Panc1 (cell line): ENCODE results near the gene AIFM3. TPM values are rescaled to one million over a fixed set of nuclear protein-coding genes. Genes with fewer than 3 reads are reported as not detected.

ENCODE experiments used
- ATAC-seq: fragments of 200-7000 bp; cut with Tn5 transposase; 2 replicates; pipeline ENCODE4 v1.9.1; 2020; ENCODE audit warnings: mild to moderate bottlenecking, moderate library complexity
- BruUV-seq: library from RNA; stranded (reverse); fragments of 400-500 nt; replicated peaks from 2 replicates; lab custom pipeline; 2021; lab: Mats Ljungman, UMichigan
- CTCF ChIA-PET: fragments of 300-600 bp; sonication (Branson Sonifier 250); formaldehyde crosslinking; loops from one replicate; lab custom pipeline; 2022; ENCODE audit warnings: antibody characterized with exemption; lab: Charles Lee
- POLR2A ChIA-PET: fragments of 300-600 bp; sonication (Branson Sonifier 250); formaldehyde crosslinking; loops from one replicate; lab custom pipeline; 2022; ENCODE audit warnings: antibody characterized with exemption; lab: Charles Lee
- DNase-seq: peaks from one replicate; pipeline ENCODE4 v3.0.0-alpha.2; 2010; ENCODE audit warnings: low read depth, low spot score
- H3K27ac ChIP-seq: 2 replicates; pipeline ENCODE4 v1.5.1; 2011; ENCODE audit warnings: mild to moderate bottlenecking, low read length, inconsistent platforms
- H3K27me3 ChIP-seq: fragments of 200-500 bp; sonication (Bioruptor generic); 2 replicates; pipeline ENCODE4 v1.6.0; 2014; ENCODE audit warnings: low read length, inconsistent platforms; ENCODE audit not compliant: control insufficient read depth, insufficient read depth
- H3K36me3 ChIP-seq: fragments of 200-500 bp; sonication (Bioruptor generic); 2 replicates; pipeline ENCODE4 v1.5.1; 2014; ENCODE audit warnings: inconsistent platforms, mild to moderate bottlenecking, low read length, moderate library complexity; ENCODE audit not compliant: control insufficient read depth, insufficient read depth
- H3K4me1 ChIP-seq: 2 replicates; pipeline ENCODE4 v1.5.1; 2011; ENCODE audit warnings: inconsistent platforms, mild to moderate bottlenecking, low read length, moderate library complexity; ENCODE audit not compliant: control insufficient read depth, insufficient read depth
- H3K4me3 ChIP-seq, 2 experiments: 2 replicates each; pipeline ENCODE4 v1.5.1; 2011 to 2012; ENCODE audit warnings: low read depth in 2 of 2, low read length in 2 of 2, mild to moderate bottlenecking in 2 of 2, inconsistent platforms in 1 of 2, moderate library complexity in 1 of 2
- H3K9me3 ChIP-seq: fragments of 200-500 bp; sonication (Bioruptor generic); 2 replicates; pipeline ENCODE4 v1.5.1; 2014; ENCODE audit warnings: low read depth, mild to moderate bottlenecking, inconsistent platforms, low read length, moderate library complexity; ENCODE audit not compliant: control insufficient read depth, insufficient read depth
- POLR2AphosphoS5 ChIP-seq: IDR thresholded peaks from 2 replicates; pipeline ENCODE4 v1.6.1; 2012; ENCODE audit warnings: mild to moderate bottlenecking, low read depth, low read length, moderate library complexity
- SIN3A ChIP-seq: IDR thresholded peaks from 2 replicates; pipeline ENCODE4 v1.6.1; 2012; ENCODE audit warnings: low read depth, mild to moderate bottlenecking, low read length, moderate library complexity, borderline replicate concordance; ENCODE audit not compliant: insufficient read depth
- TCF7L2 ChIP-seq: IDR thresholded peaks from 2 replicates; pipeline ENCODE4 v1.6.1; 2011; ENCODE audit warnings: mild to moderate bottlenecking, low read depth, low read length, inconsistent platforms
- in situ Hi-C: cut with HindIII; loops from 2 replicates; pipeline ENCODE4 v1.10.0; 2016; ENCODE audit warnings: low sequenced_read_pairs, low pct_unique_long_range_greater_than_20kb
- intact Hi-C: fragments of 100-400 bp; cut with micrococcal nuclease; formaldehyde crosslinking; loops from one replicate; pipeline ENCODE4 v1.10.0; 2022; ENCODE audit not compliant: unreplicated experiment
- total RNA-seq: library from RNA; stranded (reverse); gene quantifications from one replicate; pipeline ENCODE4 v1.2.1, GENCODE V29; 2021; ENCODE audit not compliant: unreplicated experiment
- TF ChIP-seq, protein P1 (sequence below), 2 experiments: IDR thresholded peaks; 2 replicates each; pipeline ENCODE4 v1.6.1; 2011 to 2012; ENCODE audit warnings: low read depth in 2 of 2, control low read depth in 1 of 2, low read length in 1 of 2, mild to moderate bottlenecking in 1 of 2, moderate library complexity in 1 of 2; ENCODE audit not compliant: insufficient read depth in 1 of 2
- TF ChIP-seq, protein P2 (sequence below): fragments of 450-650 bp; IDR thresholded peaks from 2 replicates; pipeline ENCODE4 v1.5.1; 2017; ENCODE audit warnings: mild to moderate bottlenecking

AIFM3 gene
- total RNA-seq, 1 experiment from 2014 or later: 2.7 TPM

DNA sequence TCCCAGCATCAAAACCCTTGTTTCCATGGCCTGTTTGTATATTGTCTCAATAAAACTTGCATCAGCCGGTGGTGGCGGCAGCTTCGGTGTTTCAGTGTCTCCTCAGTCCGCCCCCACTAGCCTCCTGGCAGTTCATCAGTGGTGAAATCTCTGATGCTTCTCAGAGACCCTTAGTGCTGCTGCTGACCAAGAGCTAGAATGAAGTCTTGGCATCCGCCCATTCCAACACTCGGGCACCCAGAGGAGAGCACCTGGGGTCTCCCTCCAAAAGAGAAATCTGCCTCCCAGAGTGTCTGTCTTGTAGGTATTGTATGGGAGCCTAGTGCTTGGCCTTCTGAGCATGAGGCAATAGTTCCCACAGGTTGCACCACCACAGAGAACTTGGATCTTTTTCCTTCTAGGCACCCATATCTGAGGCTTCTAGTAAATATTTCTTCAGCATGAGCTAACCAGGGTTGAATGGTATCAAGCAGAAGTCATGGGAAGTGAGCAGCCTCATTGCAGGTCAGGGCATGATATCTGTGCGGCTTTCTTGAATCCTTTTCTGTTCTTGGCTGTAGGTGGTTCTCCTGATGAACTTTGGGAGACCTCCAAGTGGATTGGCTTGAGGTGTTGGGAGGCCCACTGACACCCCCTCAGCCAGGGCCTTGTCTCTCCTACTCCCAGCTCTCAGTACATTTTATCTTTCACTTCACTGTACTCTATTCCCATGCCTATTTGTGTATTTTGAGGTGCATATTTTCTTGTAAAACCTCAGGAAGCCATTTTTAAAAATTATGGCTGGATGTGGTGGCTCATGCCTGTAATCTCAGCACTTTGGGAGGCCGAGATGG is 13.2 kb upstream of the AIFM3 start:
- Histone ChIP-seq H3K27me3 (no peaks in the 10 kb centered on the region), H3K4me3 (no peak overlapping the region), H3K36me3 (no peaks in the 10 kb centered on the region; the same call in none of the 2 replicates), H3K4me1 (peaks cover 34% of the 10 kb centered on the region), H3K27ac (peak overlapping the region; percentile 71; the same call in 1 of the 2 replicates), H3K9me3 (no peaks in the 10 kb centered on the region)
- CTCF ChIA-PET: no interaction called here
- TF ChIP-seq, protein P1, sequence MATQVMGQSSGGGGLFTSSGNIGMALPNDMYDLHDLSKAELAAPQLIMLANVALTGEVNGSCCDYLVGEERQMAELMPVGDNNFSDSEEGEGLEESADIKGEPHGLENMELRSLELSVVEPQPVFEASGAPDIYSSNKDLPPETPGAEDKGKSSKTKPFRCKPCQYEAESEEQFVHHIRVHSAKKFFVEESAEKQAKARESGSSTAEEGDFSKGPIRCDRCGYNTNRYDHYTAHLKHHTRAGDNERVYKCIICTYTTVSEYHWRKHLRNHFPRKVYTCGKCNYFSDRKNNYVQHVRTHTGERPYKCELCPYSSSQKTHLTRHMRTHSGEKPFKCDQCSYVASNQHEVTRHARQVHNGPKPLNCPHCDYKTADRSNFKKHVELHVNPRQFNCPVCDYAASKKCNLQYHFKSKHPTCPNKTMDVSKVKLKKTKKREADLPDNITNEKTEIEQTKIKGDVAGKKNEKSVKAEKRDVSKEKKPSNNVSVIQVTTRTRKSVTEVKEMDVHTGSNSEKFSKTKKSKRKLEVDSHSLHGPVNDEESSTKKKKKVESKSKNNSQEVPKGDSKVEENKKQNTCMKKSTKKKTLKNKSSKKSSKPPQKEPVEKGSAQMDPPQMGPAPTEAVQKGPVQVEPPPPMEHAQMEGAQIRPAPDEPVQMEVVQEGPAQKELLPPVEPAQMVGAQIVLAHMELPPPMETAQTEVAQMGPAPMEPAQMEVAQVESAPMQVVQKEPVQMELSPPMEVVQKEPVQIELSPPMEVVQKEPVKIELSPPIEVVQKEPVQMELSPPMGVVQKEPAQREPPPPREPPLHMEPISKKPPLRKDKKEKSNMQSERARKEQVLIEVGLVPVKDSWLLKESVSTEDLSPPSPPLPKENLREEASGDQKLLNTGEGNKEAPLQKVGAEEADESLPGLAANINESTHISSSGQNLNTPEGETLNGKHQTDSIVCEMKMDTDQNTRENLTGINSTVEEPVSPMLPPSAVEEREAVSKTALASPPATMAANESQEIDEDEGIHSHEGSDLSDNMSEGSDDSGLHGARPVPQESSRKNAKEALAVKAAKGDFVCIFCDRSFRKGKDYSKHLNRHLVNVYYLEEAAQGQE (IDR thresholded peaks at IDR 0.05; ENCODE audit: insufficient read depth in 1 of 2, low read depth in 2 of 2, low read length in 1 of 2): no peak
- no peak for TF ChIP-seq SIN3A
- TF ChIP-seq, protein P2, sequence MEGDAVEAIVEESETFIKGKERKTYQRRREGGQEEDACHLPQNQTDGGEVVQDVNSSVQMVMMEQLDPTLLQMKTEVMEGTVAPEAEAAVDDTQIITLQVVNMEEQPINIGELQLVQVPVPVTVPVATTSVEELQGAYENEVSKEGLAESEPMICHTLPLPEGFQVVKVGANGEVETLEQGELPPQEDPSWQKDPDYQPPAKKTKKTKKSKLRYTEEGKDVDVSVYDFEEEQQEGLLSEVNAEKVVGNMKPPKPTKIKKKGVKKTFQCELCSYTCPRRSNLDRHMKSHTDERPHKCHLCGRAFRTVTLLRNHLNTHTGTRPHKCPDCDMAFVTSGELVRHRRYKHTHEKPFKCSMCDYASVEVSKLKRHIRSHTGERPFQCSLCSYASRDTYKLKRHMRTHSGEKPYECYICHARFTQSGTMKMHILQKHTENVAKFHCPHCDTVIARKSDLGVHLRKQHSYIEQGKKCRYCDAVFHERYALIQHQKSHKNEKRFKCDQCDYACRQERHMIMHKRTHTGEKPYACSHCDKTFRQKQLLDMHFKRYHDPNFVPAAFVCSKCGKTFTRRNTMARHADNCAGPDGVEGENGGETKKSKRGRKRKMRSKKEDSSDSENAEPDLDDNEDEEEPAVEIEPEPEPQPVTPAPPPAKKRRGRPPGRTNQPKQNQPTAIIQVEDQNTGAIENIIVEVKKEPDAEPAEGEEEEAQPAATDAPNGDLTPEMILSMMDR: no peak
- TF ChIP-seq TCF7L2: no peak
- TF ChIP-seq POLR2AphosphoS5: no peak
- BruUV-seq: TSS peak; percentile 65
- intact Hi-C loops (no loop called here), in situ Hi-C loops (no loop called here)
- DNase-seq (no peak), ATAC-seq (no peak)
- POLR2A ChIA-PET: no interaction called here

DNA sequence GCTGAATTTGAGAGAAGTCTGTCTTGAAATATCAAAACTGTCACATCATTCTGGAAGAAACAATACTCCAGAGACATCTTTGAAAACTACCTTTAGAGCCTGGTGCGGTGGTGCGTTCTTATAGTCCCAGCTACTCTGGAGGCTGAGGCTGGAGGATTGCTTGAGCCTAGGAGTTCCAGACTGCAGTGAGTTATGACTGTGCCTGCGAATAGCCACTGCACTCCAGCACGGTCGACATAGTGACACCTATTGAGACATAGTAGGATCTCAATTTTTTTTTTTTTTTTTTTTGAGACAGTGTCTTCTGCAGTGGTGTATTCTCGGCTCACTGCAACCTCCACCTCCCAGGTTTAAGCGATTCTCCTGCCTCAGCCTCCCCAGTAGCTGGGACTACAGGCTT is 11.5 kb upstream of the AIFM3 start:
- no peak for DNase-seq
- no peak for TF ChIP-seq POLR2AphosphoS5
- TF ChIP-seq SIN3A: no peak
- TF ChIP-seq TCF7L2: no peak
- TF ChIP-seq, protein P2: no peak
- TF ChIP-seq, protein P1 (IDR thresholded peaks at IDR 0.05; ENCODE audit: insufficient read depth in 1 of 2, low read depth in 2 of 2, low read length in 1 of 2): no peak
- H3K4me3 ChIP-seq: peak overlapping the region; percentile 67 to 85
- no TSS peak for BruUV-seq
- in situ Hi-C loops: no loop called here
- intact Hi-C loops: no loop called here
- ATAC-seq: no peak
- peak overlapping the region; percentile 90; the same call in 1 of the 2 replicates for H3K27ac ChIP-seq
- H3K36me3 ChIP-seq: no peaks in the 10 kb centered on the region; the same call in none of the 2 replicates
- no peaks in the 10 kb centered on the region for H3K9me3 ChIP-seq
- ChIA-PET POLR2A (interaction anchor here (0.6 kb wide), 1 partner anchor 31 kb away, joined by 3 read pairs; no protein-coding TSS in a partner anchor), CTCF (interaction anchor here (0.6 kb wide), 1 partner anchor 70 kb away, joined by 3 read pairs; no protein-coding TSS in a partner anchor)
- H3K27me3 ChIP-seq: no peaks in the 10 kb centered on the region
- peaks cover 34% of the 10 kb centered on the region for H3K4me1 ChIP-seq
